ENCODE data around the gene POLR2J3.
"Not testable (repeated sequence)": the region's sequence is repeated elsewhere in the genome, so short reads cannot be mapped to it uniquely, and the experiment has no call there.

POLR2J3 gene

DNA sequence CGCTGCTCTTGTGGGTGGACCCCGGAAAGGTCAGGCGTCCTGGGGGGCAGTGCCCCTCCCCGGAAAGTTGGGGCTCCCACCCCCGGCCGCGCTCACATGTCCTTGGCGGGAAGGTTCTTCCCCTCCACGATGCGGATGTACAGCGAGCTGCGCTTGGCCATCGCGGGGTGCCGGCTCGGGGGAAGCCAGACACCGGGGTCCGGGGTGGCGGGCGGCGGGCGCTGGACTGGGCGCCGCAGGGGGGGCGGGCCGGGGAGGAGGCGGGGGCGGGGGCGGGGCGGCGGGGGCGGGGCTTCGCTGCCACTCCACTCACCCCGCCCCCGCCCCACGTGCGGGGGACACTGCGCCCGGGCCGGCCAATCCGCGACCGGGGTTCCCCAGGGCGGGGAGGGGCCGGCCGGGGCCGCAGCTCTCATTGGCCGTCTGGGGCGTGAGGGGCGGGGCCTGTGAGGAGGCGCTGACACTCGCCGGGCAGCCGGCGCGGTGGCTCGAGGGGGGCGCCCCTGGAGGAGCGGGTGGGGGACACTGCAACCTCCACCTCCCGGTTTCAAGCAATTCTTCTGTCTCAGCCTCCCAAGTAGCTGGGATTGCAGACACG, 54.7 kb downstream of the POLR2J3 start, which contains the start of gene RASA4B:
TSS of gene RASA4B (minus strand) at position 228 of the 598 bp plus-strand sequence. CDS start at position 161, 67 bp downstream.
- DNase-seq, result not testable (repeated sequence)

All from DMS79 (cell line).